Left lobe of liver (tissue), 2 donors: ENCODE data around the gene LGALS3BP. TPM values are rescaled to one million over a fixed set of nuclear protein-coding genes. Genes with fewer than 3 reads are reported as not detected.
"Not testable (repeated sequence)": the region's sequence is repeated elsewhere in the genome, so short reads cannot be mapped to it uniquely, and the experiment has no call there.

Experiments used
- ATAC-seq: fragments of 200-7000 bp; cut with Tn5 transposase; one replicate; pipeline ENCODE4 v1.9.1; 2020; ENCODE audit warnings: mild to moderate bottlenecking, moderate library complexity
- DNase-seq: peaks from one replicate; pipeline ENCODE4 v3.0.0-alpha.2; 2020; ENCODE audit warnings: low spot score
- total RNA-seq: library from RNA; stranded (reverse); gene quantifications from one replicate; pipeline ENCODE4 v1.2.1, GENCODE V29; 2021
- donor health status: DM: no; HTN: no; CAD: no; lungs with moderate emphysema.
- donor health status: DM: no; HTN: yes; CAD: no.

Gene LGALS3BP
- total RNA-seq = 141 TPM

GRCh38 chr17:78979780-78980623 is at the start of gene LGALS3BP:
TSS of gene LGALS3BP (minus strand) at chr17:78979923. CDS start at chr17:78977191, 2,732 bp downstream.
- peak; percentile 77 for ATAC-seq
- peak; percentile 68 for DNase-seq

DNA sequence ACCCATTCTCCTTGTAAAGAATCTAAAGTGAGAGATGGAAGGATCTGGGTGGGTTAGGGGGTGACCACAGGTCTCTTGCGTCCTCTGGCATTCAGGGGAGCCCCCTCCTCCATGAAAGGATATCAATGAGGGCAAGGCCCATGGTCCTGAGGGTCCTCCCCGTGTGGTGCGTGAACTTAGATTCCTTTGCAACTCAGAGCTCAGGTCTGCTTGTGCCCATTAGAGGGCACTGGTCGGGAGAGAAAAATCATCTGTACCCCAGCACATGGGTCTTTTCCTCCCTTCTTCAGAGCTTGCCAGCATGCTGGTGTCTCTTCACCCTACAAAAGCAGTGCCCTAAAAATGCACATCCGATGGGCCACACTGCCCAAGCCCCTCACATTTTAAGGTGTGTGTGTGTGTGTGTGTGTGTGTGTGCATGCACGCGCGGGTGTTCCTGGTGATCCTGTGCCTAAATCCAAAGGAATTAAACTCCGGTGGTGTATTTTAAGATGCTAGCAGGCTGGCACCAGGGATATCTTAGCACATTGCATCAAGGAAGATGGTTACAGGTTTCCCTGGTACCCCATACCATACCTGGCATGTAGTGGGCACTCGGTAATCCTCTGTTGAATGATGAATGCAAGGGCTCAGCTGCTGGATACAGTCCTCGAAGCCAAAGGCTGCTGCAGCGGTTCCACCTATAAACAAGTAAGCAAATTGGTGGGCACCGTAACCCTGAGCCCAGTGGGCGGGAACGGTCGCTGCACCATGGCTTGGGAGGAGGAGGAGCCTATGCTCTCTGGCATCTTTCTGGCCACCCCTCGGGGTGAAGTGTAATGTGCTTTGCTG is 49.0 kb upstream of the LGALS3BP start:
- ATAC-seq (no peak), DNase-seq (peak; percentile 38)

GRCh38 chr17:79027925-79028491 is 48.3 kb upstream of the LGALS3BP start:
- DNase-seq (no peak), ATAC-seq (peak; percentile 29)

DNA sequence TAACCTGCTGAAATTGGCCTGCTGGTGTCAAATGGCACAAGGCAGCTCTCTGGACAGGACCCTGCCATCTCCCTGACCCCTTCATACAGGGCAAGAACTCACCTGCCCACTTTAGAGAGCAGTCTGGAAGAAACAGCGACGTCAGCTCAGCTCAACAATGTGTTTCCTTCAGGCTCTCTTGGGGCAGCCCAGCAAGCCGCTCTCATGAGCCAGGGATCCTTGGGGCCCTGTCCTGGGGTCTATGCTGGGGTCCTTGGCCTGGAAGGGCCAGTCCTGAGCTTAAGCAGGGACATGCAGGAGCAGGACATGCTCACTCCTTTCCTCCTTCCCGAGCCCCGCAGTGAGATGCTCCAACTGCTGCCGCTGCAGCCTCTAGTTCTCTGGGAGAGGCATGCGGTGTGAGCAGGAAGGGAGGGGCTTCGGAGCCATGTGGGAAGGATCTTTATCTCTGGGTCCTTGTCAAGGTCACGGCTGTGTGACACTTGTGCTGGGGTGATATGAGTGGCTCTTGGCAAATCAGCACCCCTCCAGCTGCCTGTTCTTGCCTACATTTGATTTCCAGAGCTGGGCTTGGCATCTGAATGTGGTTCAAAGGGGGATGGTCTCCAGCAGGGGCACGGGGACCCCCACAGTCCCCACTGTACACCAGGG is 47.7 kb upstream of the LGALS3BP start:
- no peak for DNase-seq
- ATAC-seq = peak; percentile 18

- peak; percentile 9 for ATAC-seq
- DNase-seq = no peak
Observed at GRCh38 chr17:79026376-79027273, 46.9 kb upstream of the LGALS3BP start.

GRCh38 chr17:79024901-79025737 is 45.4 kb upstream of the LGALS3BP start:
- DNase-seq (no peak), ATAC-seq (no peak)

DNA sequence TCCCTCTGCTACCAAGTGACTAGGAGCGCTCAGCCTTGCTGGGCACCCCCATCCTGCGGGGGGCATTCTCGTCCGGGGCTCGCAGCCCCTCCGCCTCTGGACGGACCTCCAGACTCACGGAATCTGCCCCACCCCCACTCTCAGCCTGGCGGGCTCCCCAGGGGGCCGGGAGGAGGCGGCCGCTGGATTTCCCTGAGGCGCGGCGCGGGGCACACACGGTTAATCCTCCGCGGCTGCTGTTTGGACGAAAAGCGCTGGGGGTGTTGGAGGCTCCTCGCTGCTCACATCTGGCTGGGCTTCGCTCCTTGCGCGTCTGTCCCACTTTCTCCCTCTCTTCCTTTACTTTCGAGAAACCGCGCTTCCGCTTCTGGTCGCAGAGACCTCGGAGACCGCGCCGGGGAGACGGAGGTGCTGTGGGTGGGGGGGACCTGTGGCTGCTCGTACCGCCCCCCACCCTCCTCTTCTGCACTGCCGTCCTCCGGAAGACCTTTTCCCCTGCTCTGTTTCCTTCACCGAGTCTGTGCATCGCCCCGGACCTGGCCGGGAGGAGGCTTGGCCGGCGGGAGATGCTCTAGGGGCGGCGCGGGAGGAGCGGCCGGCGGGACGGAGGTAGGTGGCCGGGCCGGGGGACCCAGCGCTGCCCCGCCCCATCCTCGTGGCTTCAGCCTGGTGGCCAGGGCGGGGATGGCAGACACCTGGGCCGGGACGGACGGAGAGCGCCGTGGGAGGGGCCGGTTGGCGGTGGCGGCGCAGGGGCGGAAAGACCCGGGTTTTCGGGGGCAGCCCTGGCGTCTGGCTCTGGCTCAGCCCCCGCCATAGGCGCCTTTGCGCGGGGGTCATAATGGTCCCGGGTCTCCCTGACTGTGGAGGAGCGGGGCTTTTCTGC is 44.4 kb upstream of the LGALS3BP start, which contains the start of gene C1QTNF1:
C1QTNF1 (plus strand) TSS at position 284 of the 886 bp plus-strand sequence. CDS start 19,800 bp downstream, outside the sequence.
- ATAC-seq (peak; percentile 27), DNase-seq (no peak)

GRCh38 chr17:79023180-79023705 is 43.5 kb upstream of the LGALS3BP start:
- no peak for DNase-seq
- no peak for ATAC-seq

DNA sequence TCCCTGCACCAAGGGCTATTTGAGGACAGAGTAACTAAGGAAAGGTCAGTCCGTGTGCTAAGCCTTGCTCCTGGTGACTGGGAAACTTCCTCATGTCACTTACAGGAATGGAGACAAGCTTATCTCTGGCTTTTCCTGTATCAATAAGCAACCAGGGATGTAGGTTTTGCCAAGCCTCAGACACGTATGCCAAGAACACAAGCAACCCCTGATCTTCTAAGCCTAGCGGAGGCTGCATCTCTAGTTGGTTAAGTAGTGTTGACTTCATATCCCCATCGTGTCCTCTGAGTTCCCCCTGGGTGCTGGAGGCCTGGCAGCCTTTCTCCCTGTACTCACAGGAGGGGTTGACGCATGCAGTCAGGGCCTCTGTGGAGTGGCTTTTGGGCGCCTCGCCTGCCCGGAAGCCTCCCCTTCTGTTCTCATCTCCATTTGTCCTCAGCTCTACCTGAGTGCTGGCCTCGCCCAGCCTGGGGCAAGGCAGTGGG is 42.8 kb upstream of the LGALS3BP start:
- no peak for DNase-seq
- peak; percentile 52 for ATAC-seq

DNA sequence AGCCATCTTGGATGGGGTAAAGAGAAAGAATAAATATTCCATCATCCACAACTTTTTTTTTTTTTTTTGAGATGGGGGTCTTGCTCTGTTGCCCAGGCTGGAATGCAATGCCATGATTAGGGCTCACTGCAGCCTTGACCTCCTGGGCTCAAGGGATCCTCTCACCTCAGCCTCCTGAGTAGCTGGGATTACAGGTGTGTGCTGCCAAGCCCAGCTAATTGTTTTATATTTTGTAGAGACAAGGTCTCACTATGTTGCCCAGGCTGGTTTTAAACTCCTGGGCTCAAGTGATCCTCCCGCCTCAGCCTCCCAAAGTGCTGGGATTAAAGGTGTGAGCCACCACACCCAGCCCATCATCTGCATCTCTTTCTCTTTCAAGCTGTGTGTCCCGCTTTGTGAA is 42.2 kb upstream of the LGALS3BP start:
- ATAC-seq, DNase-seq: not testable (repeated sequence)

GRCh38 chr17:79020631-79021301 is 41.0 kb upstream of the LGALS3BP start:
- no peak for DNase-seq
- ATAC-seq = no peak

GRCh38 chr17:79019632-79020584 is 40.2 kb upstream of the LGALS3BP start:
- DNase-seq (no peak), ATAC-seq (peak; percentile 46)

DNA sequence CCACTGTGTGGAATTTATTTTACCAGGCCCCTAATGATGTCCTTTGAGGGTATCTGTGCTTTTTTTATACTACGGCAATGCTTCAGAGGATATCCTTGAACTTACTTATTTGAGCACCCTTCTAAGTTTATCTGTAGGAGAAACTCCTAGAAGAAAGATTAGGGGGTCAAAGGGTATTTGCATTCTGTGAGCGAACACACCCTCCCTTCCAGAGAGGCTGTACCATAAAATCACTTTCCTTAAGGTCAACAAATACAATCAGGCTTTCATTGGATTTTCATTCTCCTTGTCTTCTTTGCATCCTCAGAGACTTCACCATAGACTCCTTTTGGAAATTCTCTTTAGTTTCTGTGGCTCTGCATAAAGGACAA is 39.5 kb upstream of the LGALS3BP start:
- ATAC-seq (no peak), DNase-seq (no peak)

DNA sequence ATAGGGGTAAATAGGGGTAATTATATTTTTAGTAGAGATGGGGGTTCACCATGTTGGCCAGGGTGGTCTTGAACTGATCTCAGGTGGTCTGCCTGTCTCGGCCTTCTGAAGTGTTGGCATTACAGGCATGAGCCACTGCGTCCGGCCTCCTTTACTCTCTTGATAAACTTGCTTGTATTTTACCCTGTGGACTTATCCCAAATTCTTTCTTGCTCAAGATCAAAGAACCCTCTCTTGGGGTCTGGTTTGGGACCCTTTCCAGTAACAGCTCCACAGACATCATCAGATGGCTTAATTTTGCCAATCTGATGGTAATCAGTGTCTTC is 38.6 kb upstream of the LGALS3BP start:
- no peak for ATAC-seq
- DNase-seq = no peak

GRCh38 chr17:79017546-79018369 is 38.0 kb upstream of the LGALS3BP start:
- no peak for DNase-seq

More at GRCh38 chr17:79017546-79018369, 38.0 kb upstream of the LGALS3BP start:
- ATAC-seq = no peak
